HCT116 (cell line): ENCODE results near the gene TMEM169. TPM values are rescaled to one million over a fixed set of nuclear protein-coding genes. Genes with fewer than 3 reads are reported as not detected.

ENCODE experiments used
- ATAC-seq: fragments of 200-7000 bp; cut with Tn5 transposase; 2 replicates; pipeline ENCODE4 v1.9.1; 2020; ENCODE audit warnings: mild to moderate bottlenecking, moderate library complexity
- Bru-seq: library from RNA; stranded (reverse); fragments of 400-500 nt; gene quantifications from one replicate; lab custom pipeline; 2021; lab: Mats Ljungman, UMichigan
- BruChase-seq, 2 experiments: library from RNA; stranded (reverse); fragments of 400-500 nt; gene quantifications; one replicate each; lab custom pipeline; 2021; lab: Mats Ljungman, UMichigan
- BruUV-seq: library from RNA; stranded (reverse); fragments of 400-500 nt; replicated peaks from 2 replicates; lab custom pipeline; 2021; lab: Mats Ljungman, UMichigan
- CTCF ChIA-PET: fragments of 300-600 bp; sonication (Branson Sonifier 250); formaldehyde crosslinking; loops from one replicate; lab custom pipeline; 2021; ENCODE audit warnings: antibody characterized with exemption; lab: Charles Lee
- POLR2A ChIA-PET: fragments of 300-600, 350-600 bp; sonication (Branson Sonifier 250); formaldehyde crosslinking; loops from one replicate; lab custom pipeline; 2021; ENCODE audit warnings: antibody characterized with exemption; lab: Charles Lee
- RAD21 ChIA-PET, 2 experiments: fragments of 300-600 bp; sonication (Branson Sonifier 250); formaldehyde crosslinking; loops; one replicate each; lab custom pipeline; 2023; ENCODE audit warnings: low total read pairs in 2 of 2; ENCODE audit not compliant: uncharacterized antibody in 2 of 2, unreplicated experiment in 2 of 2, low non-redundant PET in 1 of 2; lab: Charles Lee
- DNase-seq: peaks from one replicate; pipeline ENCODE4 v3.0.0-alpha.2; 2010; ENCODE audit warnings: low read depth, low spot score
- H2AFZ ChIP-seq: fragments of 200-600 bp; shearing (Covaris generic), sonication (generic); 2 replicates; pipeline ENCODE4 v1.6.1; 2017; ENCODE audit warnings: low read depth, mixed run types, mixed read lengths, antibody characterized with exemption, low read length; ENCODE audit not compliant: poor library complexity, severe bottlenecking
- H3K27ac ChIP-seq: 2 replicates; pipeline ENCODE4 v1.5.1; 2012; ENCODE audit warnings: low read depth, low read length
- H3K27me3 ChIP-seq: fragments of 200-600 bp; sonication (generic); 2 replicates; pipeline ENCODE4 v1.6.1; 2016; ENCODE audit warnings: mixed run types, low read length, mixed read lengths; ENCODE audit not compliant: insufficient read depth
- H3K36me3 ChIP-seq, 2 experiments: fragments of 200-500 bp in 1 of 2; fragments of 200-600 bp in 1 of 2; sonication (Bioruptor generic) in 1 of 2; sonication (generic) in 1 of 2; 2 replicates each; pipeline versions ENCODE4 v1.5.1 to v1.6.1; 2014 to 2016; ENCODE audit warnings: low read length in 2 of 2, inconsistent platforms in 1 of 2, mixed read lengths in 1 of 2, mixed run types in 1 of 2; ENCODE audit not compliant: insufficient read depth in 2 of 2, control insufficient read depth in 1 of 2
- H3K4me1 ChIP-seq, 2 experiments: fragments of 200-600 bp in 1 of 2; sonication (generic) in 1 of 2; 2 replicates each; pipeline versions ENCODE4 v1.5.1 to v1.6.1; 2012 to 2017; ENCODE audit warnings: low read length in 2 of 2, inconsistent platforms in 1 of 2, mild to moderate bottlenecking in 1 of 2, mixed read lengths in 1 of 2, mixed run types in 1 of 2, moderate library complexity in 1 of 2; ENCODE audit not compliant: insufficient read depth in 2 of 2, control insufficient read depth in 1 of 2
- H3K4me2 ChIP-seq: fragments of 200-600 bp; sonication (generic); 2 replicates; pipeline ENCODE4 v1.6.1; 2017; ENCODE audit warnings: mixed run types, low read length, mixed read lengths
- H3K4me3 ChIP-seq, 2 experiments: fragments of 200-600 bp in 1 of 2; sonication (generic) in 1 of 2; replicated peaks in 1 of 2; 2 replicates each; pipeline ENCODE4 v1.5.1; 2011 to 2016; ENCODE audit warnings: low read length in 2 of 2, control low read depth in 1 of 2, low read depth in 1 of 2, mild to moderate bottlenecking in 1 of 2, mixed read lengths in 1 of 2, mixed run types in 1 of 2
- H3K79me2 ChIP-seq: fragments of 200-600 bp; sonication (generic); 2 replicates; pipeline ENCODE4 v1.6.1; 2017; ENCODE audit warnings: mild to moderate bottlenecking, mixed run types, low read length, moderate library complexity, mixed read lengths; ENCODE audit not compliant: insufficient read depth
- H3K9ac ChIP-seq: fragments of 200-600 bp; sonication (generic); 2 replicates; pipeline ENCODE4 v1.6.1; 2016; ENCODE audit warnings: low read length, mixed read lengths
- H3K9me2 ChIP-seq: fragments of 200-600 bp; sonication (generic), shearing (Covaris generic); 2 replicates; pipeline ENCODE4 v1.6.1; 2017; ENCODE audit warnings: mixed run types, mild to moderate bottlenecking, moderate library complexity; ENCODE audit not compliant: insufficient read depth
- H3K9me3 ChIP-seq, 2 experiments: fragments of 200-500 bp in 1 of 2; fragments of 200-600 bp in 1 of 2; sonication (Bioruptor generic) in 1 of 2; sonication (generic) in 1 of 2; 2 replicates each; pipeline ENCODE4 v1.6.1; 2014 to 2017; ENCODE audit warnings: low read length in 2 of 2, mixed read lengths in 2 of 2, inconsistent platforms in 1 of 2, low read depth in 1 of 2, mild to moderate bottlenecking in 1 of 2, mixed run types in 1 of 2, moderate library complexity in 1 of 2; ENCODE audit not compliant: control insufficient read depth in 1 of 2, insufficient read depth in 1 of 2
- H4K20me1 ChIP-seq: fragments of 200-600 bp; sonication (generic), shearing (Covaris generic); 2 replicates; pipeline ENCODE4 v1.6.1; 2017; ENCODE audit warnings: mixed run types, mild to moderate bottlenecking, moderate library complexity; ENCODE audit not compliant: insufficient read depth
- ATF3 ChIP-seq: IDR thresholded peaks from 2 replicates; pipeline ENCODE4 v1.6.1; 2012
- CBX3 ChIP-seq: IDR thresholded peaks from 2 replicates; pipeline ENCODE4 v1.6.1; 2012; ENCODE audit warnings: low read depth
- CTCF ChIP-seq, 3 experiments: fragments of 200-600 bp in 1 of 3; sonication (generic) in 1 of 3; IDR thresholded peaks in 2 of 3; conservative IDR thresholded peaks in 1 of 3; 2 replicates each; pipeline ENCODE4 v1.5.1; 2012 to 2017; ENCODE audit warnings: low read depth in 2 of 3, low read length in 2 of 3, antibody characterized with exemption in 1 of 3, borderline replicate concordance in 1 of 3, control low read depth in 1 of 3, mild to moderate bottlenecking in 1 of 3, mixed read lengths in 1 of 3, mixed run types in 1 of 3, moderate library complexity in 1 of 3; ENCODE audit not compliant: insufficient read depth in 1 of 3
- ELF1 ChIP-seq: IDR thresholded peaks from 2 replicates; pipeline ENCODE4 v1.6.1; 2012; ENCODE audit warnings: low read depth, borderline replicate concordance
- EZH2phosphoT487 ChIP-seq: fragments of 200-600 bp; IDR thresholded peaks from 2 replicates; pipeline ENCODE4 v1.6.1; 2018; ENCODE audit warnings: antibody characterized with exemption, borderline replicate concordance
- FOSL1 ChIP-seq: IDR thresholded peaks from 2 replicates; pipeline ENCODE4 v1.6.1; 2012; ENCODE audit warnings: low read depth
- MAX ChIP-seq: IDR thresholded peaks from 2 replicates; pipeline ENCODE4 v1.6.1; 2012
- POLR2AphosphoS5 ChIP-seq: IDR thresholded peaks from 2 replicates; pipeline ENCODE4 v1.6.1; 2011; ENCODE audit warnings: mild to moderate bottlenecking, low read depth, low read length, moderate library complexity
- REST ChIP-seq: IDR thresholded peaks from 2 replicates; pipeline ENCODE4 v1.6.1; 2012; ENCODE audit warnings: low read depth
- SIN3A ChIP-seq: IDR thresholded peaks from 2 replicates; pipeline ENCODE4 v1.6.1; 2012; ENCODE audit warnings: low read depth
- SRF ChIP-seq: IDR thresholded peaks from 2 replicates; pipeline ENCODE4 v1.6.1; 2012; ENCODE audit warnings: low read depth
- TCF7L2 ChIP-seq: IDR thresholded peaks from 2 replicates; pipeline ENCODE4 v1.7.0; 2011; ENCODE audit warnings: borderline replicate concordance, inconsistent platforms; ENCODE audit not compliant: insufficient read depth, insufficient read length; ENCODE audit errors: extremely low read depth
- YY1 ChIP-seq: IDR thresholded peaks from 2 replicates; pipeline ENCODE4 v1.6.1; 2011; ENCODE audit warnings: low read length, low read depth, moderate library complexity, mild to moderate bottlenecking; ENCODE audit not compliant: insufficient replicate concordance; ENCODE audit errors: extremely low read depth
- ZBTB33 ChIP-seq: IDR thresholded peaks from 2 replicates; pipeline ENCODE4 v1.6.1; 2011; ENCODE audit warnings: mild to moderate bottlenecking, low read length, moderate library complexity; ENCODE audit not compliant: insufficient replicate concordance; ENCODE audit errors: extremely low read depth
- ZFX ChIP-seq: fragments of 450-650 bp; IDR thresholded peaks from 2 replicates; pipeline ENCODE4 v1.6.1; 2017
- ZNF274 ChIP-seq: fragments of 200-500 bp; sonication (Bioruptor generic); IDR thresholded peaks from 2 replicates; pipeline ENCODE4 v1.6.1; 2014; ENCODE audit warnings: mild to moderate bottlenecking, low read depth, low read length, inconsistent platforms
- intact Hi-C: fragments of 100-400 bp; cut with micrococcal nuclease; formaldehyde crosslinking; loops from 2 replicates; pipeline ENCODE4 v1.10.0; 2022
- long read RNA-seq: library from polyadenylated mRNA; unstranded; transcript quantifications from one replicate; pipeline ENCODE4 v2.0.0, GENCODE V29; 2021; ENCODE audit not compliant: unreplicated experiment
- polyA plus RNA-seq: library from polyadenylated mRNA; unstranded; fragments of >200 nt; gene quantifications from 2 replicates; pipeline ENCODE4 v1.2.1, GENCODE V29; 2012; ENCODE audit warnings: missing spikeins
- total RNA-seq: library from RNA; stranded (reverse); gene quantifications from one replicate; pipeline ENCODE4 v1.2.1, GENCODE V29; 2021; ENCODE audit not compliant: unreplicated experiment

Gene TMEM169
- total RNA-seq (0.42 TPM), Bru-seq, nascent RNA (percentile 24 among the genes with signal in this experiment), BruChase-seq, experiment 1, labeled RNA remaining after a 6-hour chase (percentile 12 among the genes with signal in this experiment), BruChase-seq, experiment 2, labeled RNA remaining after a 2-hour chase (percentile 25 among the genes with signal in this experiment)
- 0.20 TPM in 2 replicates for polyA plus RNA-seq
- long read RNA-seq, partial matches to known transcripts: 0 of 1 reads
- long read RNA-seq, other reads (novel, unspliced or antisense): 0 of 1 reads

- ChIA-PET RAD21 (no interaction called here), POLR2A (interaction anchor here (0.8 to 1.3 kb wide), 3 partner anchors 10 to 29 kb away, joined by 3 to 4 read pairs (median 4); partner anchors contain the start of gene XRCC5), CTCF (interaction anchor here (0.8 to 1.3 kb wide), 4 partner anchors 10 to 58 kb away, joined by 3 to 6 read pairs (median 4); partner anchors contain the start of gene XRCC5)
- intact Hi-C loops: no loop called here
- no peaks in the 10 kb centered on the region for H3K36me3 ChIP-seq
- peaks cover 4 to 13% of the 10 kb centered on the region in 2 experiments; a peak in 3 of 4 replicates for H3K4me1 ChIP-seq
- H3K27me3 ChIP-seq: no peaks in the 10 kb centered on the region
- H3K9me2 ChIP-seq: no peaks in the 10 kb centered on the region
- peak within 1 kb of the TSS; percentile 16; the same call in 1 of the 2 replicates for H3K27ac ChIP-seq
- no peaks in the 10 kb centered on the region; the same call in 1 of the 2 replicates for H3K79me2 ChIP-seq
- H3K4me2 ChIP-seq: peak within 1 kb of the TSS; percentile 88
- no peaks in the 10 kb centered on the region for H3K9me3 ChIP-seq
- DNase-seq (peak; percentile 23), ATAC-seq (peak; percentile 97)
- peak within 1 kb of the TSS; percentile 89 for H2AFZ ChIP-seq
- peak within 1 kb of the TSS; percentile 66 for H3K9ac ChIP-seq
- no TSS peak for BruUV-seq
- H4K20me1 ChIP-seq: no peaks in the 10 kb centered on the region
- peak within 1 kb of the TSS; percentile 74 to 76 for H3K4me3 ChIP-seq
- TF ChIP-seq EZH2phosphoT487 (no peak), CBX3 (no peak), MAX (peak; percentile 59), SRF (no peak), CTCF (IDR thresholded peaks at IDR 0.05 in 2 of 3, conservative IDR thresholded peaks at IDR 0.05 in 1 of 3; ENCODE audit: borderline replicate concordance in 1 of 3, insufficient read depth in 1 of 3, low read depth in 2 of 3, low read length in 2 of 3) (no peak), FOSL1 (no peak), ZFX (peak; percentile 56), REST (no peak), SIN3A (no peak), ATF3 (no peak), POLR2AphosphoS5 (peak; percentile 92), YY1 (peak; percentile 42), ELF1 (no peak), ZNF274 (no peak), ZBTB33 (no peak), TCF7L2 (no peak)
Measured at GRCh38 chr2:216081487-216082116, at the start of gene TMEM169, which contains the start of gene PECR. TMEM169 (plus strand) TSS chr2:216081919; CDS start chr2:216095964, 14,045 bp downstream. PECR (minus strand) TSS chr2:216081809; CDS start chr2:216081741, 68 bp downstream.
